ENCODE results near the gene HOXC4.

DNA sequence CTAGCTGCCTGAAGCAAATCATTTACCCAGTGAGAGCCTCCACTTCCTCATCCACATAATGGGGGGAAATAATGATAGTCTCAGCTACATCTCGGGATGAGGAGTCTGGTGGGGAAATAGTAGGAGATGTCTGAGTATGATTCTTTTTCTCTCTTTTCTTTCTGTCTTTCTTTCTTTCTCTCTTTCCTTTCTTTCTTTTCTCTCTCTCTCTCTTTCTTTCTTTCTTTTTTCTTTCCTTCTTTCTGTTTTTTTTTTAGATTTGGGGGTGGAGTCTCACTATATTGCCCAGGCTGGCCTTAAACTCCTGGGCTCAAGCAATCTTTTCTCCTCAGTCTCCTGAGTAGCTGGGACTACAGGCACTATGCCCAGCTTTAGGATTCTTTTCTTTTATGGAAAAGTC is 12.8 kb downstream of the HOXC4 start:
- TF ChIP-seq CTCF (IDR thresholded peaks at IDR 0.05) (no peak), POLR2AphosphoS5 (IDR thresholded peaks at IDR 0.05) (no peak), POLR2A (IDR thresholded peaks at IDR 0.05) (no peak)
